ENCODE results near the gene RANBP17. TPM values are rescaled to one million over a fixed set of nuclear protein-coding genes. Genes with fewer than 3 reads are reported as not detected.

The RANBP17 gene
- total RNA-seq, 1 donor from 2014 or later: 32.8 TPM

GRCh38 chr5:171330021-171330420, 468.2 kb downstream of the RANBP17 start:
- no peaks in the 10 kb centered on the region for H3K4me1 Mint-ChIP-seq (ENCODE audit: low read depth)
- no peak overlapping the region for H3K27ac Mint-ChIP-seq
- no peak for DNase-seq (ENCODE audit: low spot score, unreplicated experiment)
- no peak overlapping the region for H3K4me3 Mint-ChIP-seq (ENCODE audit: low read depth)
- no peaks in the 10 kb centered on the region for H3K9me3 Mint-ChIP-seq (ENCODE audit: low read depth)
- H3K36me3 Mint-ChIP-seq (ENCODE audit: insufficient read depth): no peaks in the 10 kb centered on the region
- H3K27me3 Mint-ChIP-seq: peaks cover 70% of the 10 kb centered on the region
- no peak for TF ChIP-seq CTCF (IDR thresholded peaks at IDR 0.05; ENCODE audit: unreplicated experiment)

- Mint-ChIP-seq H3K9me3 (ENCODE audit: low read depth) (peaks cover 6% of the 10 kb centered on the region), H3K4me1 (ENCODE audit: low read depth) (peaks cover 5% of the 10 kb centered on the region), H3K36me3 (ENCODE audit: insufficient read depth) (no peaks in the 10 kb centered on the region), H3K27ac (no peak overlapping the region), H3K27me3 (peaks cover 62% of the 10 kb centered on the region), H3K4me3 (ENCODE audit: low read depth) (no peak overlapping the region)
- no peak for TF ChIP-seq CTCF (IDR thresholded peaks at IDR 0.05; ENCODE audit: unreplicated experiment)
- no peak for DNase-seq (ENCODE audit: low spot score, unreplicated experiment)
Measured at GRCh38 chr5:171335616-171336015, 473.8 kb downstream of the RANBP17 start.

GRCh38 chr5:171336521-171337209, 474.8 kb downstream of the RANBP17 start:
- DNase-seq (ENCODE audit: low spot score, unreplicated experiment): no peak
- Mint-ChIP-seq H3K4me3 (ENCODE audit: low read depth) (peak overlapping the region; percentile 21), H3K4me1 (ENCODE audit: low read depth) (peaks cover 6% of the 10 kb centered on the region), H3K27ac (no peak overlapping the region), H3K27me3 (peaks cover 52% of the 10 kb centered on the region), H3K36me3 (ENCODE audit: insufficient read depth) (no peaks in the 10 kb centered on the region), H3K9me3 (ENCODE audit: low read depth) (peaks cover 6% of the 10 kb centered on the region)
- peak; percentile 30 for TF ChIP-seq CTCF (IDR thresholded peaks at IDR 0.05; ENCODE audit: unreplicated experiment)

- Mint-ChIP-seq H3K36me3 (ENCODE audit: insufficient read depth) (no peaks in the 10 kb centered on the region), H3K9me3 (ENCODE audit: low read depth) (peaks cover 6% of the 10 kb centered on the region), H3K4me3 (ENCODE audit: low read depth) (no peak overlapping the region), H3K27me3 (peaks cover 48% of the 10 kb centered on the region), H3K4me1 (ENCODE audit: low read depth) (peaks cover 6% of the 10 kb centered on the region), H3K27ac (no peak overlapping the region)
- TF ChIP-seq CTCF (IDR thresholded peaks at IDR 0.05; ENCODE audit: unreplicated experiment): no peak
- no peak for DNase-seq (ENCODE audit: low spot score, unreplicated experiment)
Measured at GRCh38 chr5:171337210-171337569, 475.4 kb downstream of the RANBP17 start.

GRCh38 chr5:171340042-171340441, 478.2 kb downstream of the RANBP17 start:
- Mint-ChIP-seq H3K27me3 (peaks cover 37% of the 10 kb centered on the region), H3K4me1 (ENCODE audit: low read depth) (peaks cover 6% of the 10 kb centered on the region), H3K27ac (peak overlapping the region; percentile 21), H3K36me3 (ENCODE audit: insufficient read depth) (no peaks in the 10 kb centered on the region), H3K4me3 (ENCODE audit: low read depth) (no peak overlapping the region), H3K9me3 (ENCODE audit: low read depth) (peaks cover 6% of the 10 kb centered on the region)
- DNase-seq (ENCODE audit: low spot score, unreplicated experiment): no peak
- no peak for TF ChIP-seq CTCF (IDR thresholded peaks at IDR 0.05; ENCODE audit: unreplicated experiment)

All from progenitor cell of endocrine pancreas (in vitro differentiated cells).